GM19397 (cell line): Measurements from ENCODE around the gene VPS4A.

Experiments used
- ATAC-seq: cut with Tn5 transposase; IDR thresholded peaks from one replicate; pipeline ENCODE4 v1.9.1; 2021; ENCODE audit warnings: mild to moderate bottlenecking, moderate library complexity; ENCODE audit not compliant: unreplicated experiment

The VPS4A gene

GRCh38 chr16:69363281-69363717 is 52.1 kb downstream of the VPS4A start:
- no peak for ATAC-seq

GRCh38 chr16:69364088-69364487 is 52.9 kb downstream of the VPS4A start:
- ATAC-seq: no peak

- ATAC-seq: no peak
Measured at GRCh38 chr16:69365901-69366300, 54.8 kb downstream of the VPS4A start.

- ATAC-seq: no peak
Measured at GRCh38 chr16:69366431-69366830, 55.3 kb downstream of the VPS4A start.

- ATAC-seq: no peak
Measured at GRCh38 chr16:69367980-69368379, 56.8 kb downstream of the VPS4A start.

GRCh38 chr16:69368866-69369265 is 57.7 kb downstream of the VPS4A start:
- no peak for ATAC-seq

GRCh38 chr16:69371564-69371963 is 60.4 kb downstream of the VPS4A start:
- no peak for ATAC-seq

- no peak for ATAC-seq
Measured at GRCh38 chr16:69373019-69373418, 61.9 kb downstream of the VPS4A start.
